HG03280 (cell line): Measurements from ENCODE around the gene CTU2.
A peak's percentile ranks its signal among the peaks of the same experiment; 100 is the strongest.

Experiments
- ATAC-seq: cut with Tn5 transposase; IDR thresholded peaks from one replicate; pipeline ENCODE4 v1.9.1; 2021; ENCODE audit warnings: mild to moderate bottlenecking, moderate library complexity; ENCODE audit not compliant: unreplicated experiment

CTU2 gene

DNA sequence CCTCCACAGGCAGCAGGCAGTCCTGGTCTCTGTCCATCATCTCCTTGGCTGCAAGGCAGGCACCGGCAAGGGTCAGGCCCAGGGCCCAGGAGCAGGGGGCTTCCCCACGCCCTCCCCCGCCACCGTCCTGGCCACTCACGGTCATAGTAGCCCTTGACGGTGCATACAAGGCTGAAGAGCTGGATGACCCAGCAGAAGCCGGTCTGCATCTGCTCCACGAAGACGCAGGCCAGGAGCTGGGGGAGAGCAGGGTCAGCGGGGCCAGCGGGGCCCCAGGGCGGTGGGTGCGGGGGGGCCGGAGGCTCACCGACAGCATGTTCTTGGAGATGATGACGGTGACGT lies 20.1 kb downstream of the CTU2 start:
- no peak for ATAC-seq

- no peak for ATAC-seq
These were observed 20.7 kb downstream of the CTU2 start for GRCh38 chr16:88726981-88727380.

- ATAC-seq, result no peak
These were observed 21.6 kb downstream of the CTU2 start for GRCh38 chr16:88727871-88728270.

- no peak for ATAC-seq
These were observed 24.6 kb downstream of the CTU2 start for GRCh38 chr16:88730632-88731607.

- no peak for ATAC-seq
These were observed 25.4 kb downstream of the CTU2 start for GRCh38 chr16:88731699-88732098.

DNA sequence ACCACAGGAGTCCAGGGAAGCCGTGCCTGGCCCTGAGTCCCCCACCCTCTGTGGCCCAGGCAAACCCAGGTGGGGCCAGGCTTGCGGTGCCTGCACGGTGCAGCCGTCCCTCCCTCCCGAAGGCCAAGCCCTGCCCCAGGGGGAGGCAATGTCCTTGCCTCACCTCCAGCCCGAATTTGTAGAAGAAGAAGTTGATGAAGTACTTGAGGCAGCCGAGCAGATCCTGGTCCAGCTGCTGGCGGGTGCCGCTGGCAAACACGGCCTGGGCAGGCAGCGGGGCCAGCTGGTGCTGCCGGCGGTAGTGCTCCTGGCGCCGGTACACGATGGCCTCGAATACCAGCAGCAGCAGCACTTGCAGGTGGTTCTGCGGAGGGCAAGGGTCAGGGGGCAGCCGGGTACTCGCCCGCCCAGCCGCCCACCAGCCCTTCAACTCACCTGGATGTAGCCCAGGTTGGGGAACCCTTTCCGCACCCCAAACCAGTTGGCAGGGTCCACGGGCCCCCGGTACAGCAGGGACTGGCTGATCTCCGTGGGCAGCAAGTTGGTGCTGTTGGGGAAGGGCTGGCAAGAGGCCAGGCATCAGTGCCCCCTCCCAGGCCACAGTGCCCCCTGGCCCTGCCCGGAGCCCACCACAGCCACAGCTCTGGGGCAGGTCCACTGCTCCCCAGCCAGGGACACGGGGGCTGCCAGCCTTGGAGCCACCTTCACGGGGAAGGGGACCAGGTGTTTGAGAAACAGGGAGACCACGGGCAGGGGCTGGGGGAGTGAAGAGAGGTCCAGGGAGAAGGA lies 26.1 kb downstream of the CTU2 start:
- ATAC-seq, result no peak

- no peak for ATAC-seq
These were observed 26.6 kb downstream of the CTU2 start for GRCh38 chr16:88732961-88733294.

DNA sequence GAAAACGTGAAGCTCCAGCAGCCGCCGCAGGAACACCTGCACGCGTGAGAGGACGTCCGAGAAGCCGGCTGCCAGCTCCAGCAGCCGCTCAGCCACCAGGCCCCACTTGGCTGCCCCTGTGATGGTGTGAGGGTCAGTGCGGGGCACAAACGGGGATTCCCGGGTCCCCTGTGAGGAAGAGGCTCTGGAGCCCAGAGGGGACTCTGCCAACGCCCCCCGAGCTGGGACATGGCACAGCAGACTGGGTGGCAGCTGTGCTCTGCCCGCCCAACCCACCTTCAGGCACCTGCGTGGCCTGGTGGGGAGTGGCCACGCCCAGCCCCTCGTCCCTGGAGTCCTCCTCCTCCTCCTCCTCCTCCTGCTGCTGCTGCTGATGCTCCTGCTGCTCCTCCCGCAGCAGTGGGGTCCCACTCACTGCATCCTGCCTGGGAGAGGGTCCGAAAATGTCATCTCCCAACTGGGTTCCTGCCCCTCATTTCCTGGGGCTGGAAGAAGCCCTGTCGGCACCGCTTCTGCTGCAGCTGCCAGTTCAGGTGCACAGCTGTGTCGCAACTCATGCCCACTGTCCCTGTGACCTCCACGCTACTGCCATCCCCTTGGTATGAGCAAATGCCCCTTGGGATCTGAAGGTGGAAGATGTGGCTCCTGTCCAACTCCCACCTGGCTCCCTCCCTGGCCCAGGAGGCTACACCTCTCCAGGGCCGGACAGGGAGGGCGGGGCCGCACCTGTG lies 27.5 kb downstream of the CTU2 start:
- no peak for ATAC-seq

- ATAC-seq, result no peak
These were observed 28.0 kb downstream of the CTU2 start for GRCh38 chr16:88734361-88734728.

DNA sequence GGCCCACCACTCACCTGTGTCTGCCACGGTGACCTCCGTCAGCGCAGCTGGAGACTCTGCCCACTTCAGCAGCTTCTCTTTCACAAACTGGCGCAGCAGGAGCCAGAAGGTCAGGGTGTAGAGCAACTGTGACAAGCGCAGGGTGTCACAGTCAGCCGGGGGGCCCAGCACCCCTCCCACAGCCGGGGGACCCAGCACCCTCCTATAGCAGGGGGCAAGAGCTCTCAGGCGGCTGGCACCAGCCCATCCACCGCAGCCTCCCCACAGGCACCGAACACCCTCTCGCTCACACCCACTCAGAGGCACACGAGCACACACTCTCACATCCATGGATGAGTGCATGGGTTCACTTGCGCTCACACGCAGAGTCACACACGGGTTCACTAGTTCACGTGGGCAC lies 28.8 kb downstream of the CTU2 start:
- ATAC-seq, result no peak

GRCh38 chr16:88735616-88736015 lies 29.3 kb downstream of the CTU2 start:
- no peak for ATAC-seq

DNA sequence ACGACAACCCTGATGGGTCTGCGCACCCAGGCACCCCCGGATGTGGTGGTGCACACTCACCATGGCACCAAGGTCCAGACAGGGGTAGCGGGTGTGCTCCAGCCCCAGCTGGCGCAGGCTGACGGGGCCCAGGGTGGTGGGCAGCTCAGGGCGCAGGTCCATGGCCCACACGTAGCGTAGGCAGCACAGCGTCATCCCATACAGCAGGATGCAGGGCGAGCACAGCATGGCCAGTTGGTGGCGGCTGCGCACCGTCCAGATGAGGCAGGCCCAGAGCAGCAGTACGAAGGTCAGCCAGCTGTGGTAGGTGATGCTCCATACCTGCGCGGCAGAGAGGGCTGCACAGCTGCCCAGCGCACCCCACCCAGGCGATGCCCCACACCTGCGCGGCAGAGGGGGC lies 29.8 kb downstream of the CTU2 start:
- ATAC-seq, result no peak

DNA sequence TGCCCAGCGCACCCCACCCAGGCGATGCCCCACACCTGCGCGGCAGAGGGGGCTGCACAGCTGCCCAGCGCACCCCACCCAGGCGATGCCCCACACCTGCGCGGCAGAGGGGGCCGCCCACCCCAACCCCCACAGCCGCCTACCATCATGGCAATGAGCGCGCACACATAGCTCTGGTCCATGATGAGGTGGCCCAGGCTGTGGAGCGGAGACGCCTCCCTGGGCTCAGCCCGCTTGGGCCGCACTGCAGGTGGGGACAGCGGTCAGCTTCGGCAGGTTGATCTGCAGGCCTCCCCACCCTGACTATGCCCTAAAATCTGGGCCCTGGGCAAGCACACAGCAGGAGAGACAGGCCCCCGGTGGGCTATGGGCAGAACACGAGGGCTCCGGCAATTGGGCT lies 30.2 kb downstream of the CTU2 start:
- no peak for ATAC-seq

DNA sequence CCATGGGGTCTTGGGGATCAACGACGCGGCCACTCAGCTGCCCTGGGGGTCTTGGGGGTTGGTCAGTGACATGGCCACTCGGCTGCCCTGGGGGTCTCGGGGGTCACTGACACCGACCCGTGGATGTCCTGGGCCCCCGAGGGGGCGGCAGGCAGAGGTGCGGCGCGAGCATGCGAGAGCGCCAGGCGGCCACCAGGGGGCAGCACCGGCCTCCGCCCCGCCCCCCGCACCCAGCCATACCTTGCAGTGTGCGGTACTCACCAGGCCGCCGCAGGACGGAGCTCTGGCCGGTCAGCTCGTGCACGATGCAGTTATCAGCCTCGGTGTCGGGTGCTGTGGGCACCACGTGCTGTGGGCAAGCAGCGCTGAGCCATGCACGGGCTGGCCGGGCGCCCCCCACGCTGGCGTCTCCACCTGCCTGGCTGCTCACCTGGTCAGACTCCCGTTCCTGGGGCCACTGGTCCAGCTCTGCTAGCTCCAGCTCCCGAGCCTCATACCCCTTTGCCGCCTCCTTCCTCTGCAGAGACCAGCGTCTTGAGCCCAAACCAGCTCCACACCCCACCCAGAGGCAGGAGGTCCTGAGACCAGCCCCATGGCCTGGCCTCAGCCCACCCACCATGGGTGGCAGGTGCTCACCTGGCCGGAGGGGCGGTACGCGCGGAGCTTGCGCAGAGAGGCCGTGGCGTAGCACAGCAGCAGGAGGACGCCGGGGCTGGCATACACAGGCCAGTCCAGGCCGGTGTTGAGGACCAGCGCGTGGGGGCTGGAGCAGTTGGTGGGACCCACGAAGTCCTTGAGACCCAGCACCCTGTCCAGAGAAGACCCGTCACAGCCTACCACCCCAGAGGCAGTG lies 31.2 kb downstream of the CTU2 start:
- peak; percentile 67 for ATAC-seq

DNA sequence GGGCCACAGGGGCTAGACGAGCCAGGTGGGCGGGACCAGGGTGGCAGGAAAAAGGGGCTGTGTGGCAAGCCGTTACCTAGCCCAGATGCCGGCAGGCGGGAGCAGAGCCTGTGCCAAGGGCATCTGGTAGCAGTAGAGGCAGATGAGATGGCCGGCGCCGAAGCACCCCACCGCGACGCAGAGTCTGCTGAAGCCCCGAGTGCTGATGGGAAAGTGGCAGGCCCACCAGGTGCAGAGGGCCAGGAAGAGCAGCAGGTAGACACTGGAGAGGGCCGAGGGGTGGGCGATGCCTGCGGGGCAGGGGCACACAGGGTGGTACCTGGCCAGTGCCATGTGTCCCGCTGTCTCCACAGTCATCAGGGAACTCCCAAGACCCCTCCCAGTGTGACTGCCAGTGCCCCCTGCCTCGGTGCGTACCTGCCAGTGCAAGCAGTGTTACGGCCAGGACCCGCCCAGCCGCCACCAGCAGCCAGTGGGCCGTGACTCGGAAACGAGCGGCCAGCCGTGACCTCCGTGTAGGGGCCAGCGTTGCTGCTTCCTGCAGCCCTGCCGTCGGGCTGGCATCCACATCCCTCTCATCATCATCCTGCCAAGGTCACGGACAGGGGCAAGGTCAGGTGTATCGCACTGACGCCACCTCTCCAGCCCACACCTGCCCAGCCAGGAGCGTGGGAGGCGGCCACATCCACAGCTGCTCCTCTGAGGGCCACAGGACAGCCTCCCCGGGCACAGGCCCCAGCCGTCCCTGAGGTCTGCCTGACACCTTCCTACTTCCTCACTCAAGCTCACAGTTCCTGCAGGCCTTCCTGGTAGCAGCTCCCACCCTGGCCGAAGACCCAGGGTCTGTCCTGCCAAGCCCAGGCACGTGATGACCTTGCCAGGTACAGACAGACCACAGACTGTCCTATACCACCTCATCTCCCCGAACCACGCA lies 32.1 kb downstream of the CTU2 start:
- ATAC-seq, result no peak

DNA sequence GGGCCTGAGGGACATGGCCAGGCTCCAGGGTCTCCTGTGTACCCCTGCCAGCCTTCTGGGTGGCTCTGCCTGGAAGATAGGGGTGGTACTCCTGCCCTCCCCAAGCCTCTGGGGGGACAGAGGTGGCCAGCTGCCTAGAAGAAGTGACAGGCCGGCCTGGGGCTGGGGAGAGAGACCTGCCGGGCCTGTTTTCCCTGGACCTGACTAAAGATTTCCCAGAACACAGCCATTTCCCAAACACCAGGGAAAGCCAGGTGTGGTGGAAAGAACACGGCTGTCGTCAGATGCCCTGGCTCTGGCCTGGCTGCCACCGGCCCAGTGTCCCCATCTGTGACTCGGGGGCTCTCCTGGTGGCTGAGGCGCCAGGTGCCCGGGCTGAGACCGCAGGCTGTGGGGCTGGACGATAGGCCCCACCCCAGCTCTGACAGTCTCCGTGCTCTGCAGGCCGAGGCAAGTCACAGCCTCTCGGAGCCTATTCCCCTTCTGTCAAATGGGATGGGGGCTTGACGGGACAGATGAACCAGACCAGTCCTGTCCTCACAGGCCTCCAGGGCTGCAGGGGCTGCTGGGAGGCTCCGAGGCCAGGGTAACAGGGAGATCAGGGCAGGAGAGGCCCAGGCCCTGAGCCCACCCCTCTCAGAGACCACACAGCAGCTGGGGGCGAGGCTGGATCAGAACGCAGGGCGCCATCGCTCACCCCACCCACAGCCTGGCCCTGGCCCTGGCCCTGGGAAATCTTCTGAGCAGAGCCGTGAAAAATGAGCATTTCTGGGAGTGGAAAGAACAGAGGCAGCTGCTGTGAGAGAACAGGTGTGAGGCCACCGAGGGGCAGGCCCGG lies 33.1 kb downstream of the CTU2 start:
- no peak for ATAC-seq

GRCh38 chr16:88739977-88740726 lies 33.8 kb downstream of the CTU2 start:
- no peak for ATAC-seq

GRCh38 chr16:88740727-88741055 lies 34.4 kb downstream of the CTU2 start:
- no peak for ATAC-seq
